Endothelial cell of umbilical vein (primary cell): ENCODE data around the gene FA2H.

ENCODE experiments used
- CTCF ChIP-seq, 2 donors: IDR thresholded peaks; 1 replicate in 1 of 2; 2 replicates in 1 of 2; pipeline ENCODE4 v1.5.1; 2011; ENCODE audit warnings: low read length in 2 of 2, mild to moderate bottlenecking in 2 of 2, moderate library complexity in 2 of 2, control low read depth in 1 of 2, inconsistent platforms in 1 of 2, low read depth in 1 of 2; ENCODE audit not compliant: insufficient read depth in 1 of 2; ENCODE audit errors: extremely low read depth in 1 of 2
- EZH2 ChIP-seq: IDR thresholded peaks from 2 replicates; pipeline ENCODE4 v1.6.1; 2012; ENCODE audit warnings: borderline replicate concordance, low read depth, mild to moderate bottlenecking, moderate library complexity, low read length, inconsistent platforms; ENCODE audit not compliant: severe bottlenecking
- FOS ChIP-seq: IDR thresholded peaks from 2 replicates; pipeline ENCODE4 v1.6.1; 2011; ENCODE audit warnings: mild to moderate bottlenecking, low read length, moderate library complexity, borderline replicate concordance; ENCODE audit not compliant: insufficient read depth
- JUN ChIP-seq: IDR thresholded peaks from 2 replicates; pipeline ENCODE4 v1.6.1; 2011; ENCODE audit warnings: borderline replicate concordance, low read depth; ENCODE audit not compliant: insufficient read length, insufficient read depth
- MAX ChIP-seq: IDR thresholded peaks from 2 replicates; pipeline ENCODE4 v1.6.1; 2011; ENCODE audit not compliant: insufficient read depth, insufficient read length
- POLR2A ChIP-seq: IDR thresholded peaks from 2 replicates; pipeline ENCODE4 v1.6.1; 2012; ENCODE audit warnings: low read depth, mild to moderate bottlenecking, control low read depth, low read length
- POLR2AphosphoS5 ChIP-seq: IDR thresholded peaks from 2 replicates; pipeline ENCODE4 v1.6.1; 2012; ENCODE audit warnings: low read depth, mild to moderate bottlenecking, control low read depth, low read length, moderate library complexity; ENCODE audit not compliant: insufficient read depth

- TF ChIP-seq CTCF (IDR thresholded peaks at IDR 0.05; ENCODE audit: extremely low read depth in 1 of 2, insufficient read depth in 1 of 2, low read depth in 1 of 2, low read length in 2 of 2) (no peak), EZH2 (no peak), POLR2A (no peak), POLR2AphosphoS5 (no peak), MAX (no peak), JUN (no peak), FOS (no peak)
These were observed 22.4 kb downstream of the FA2H start for GRCh38 chr16:74752258-74752657.
